ENCODE measurements around the gene SPRYD3. TPM values are rescaled to one million over a fixed set of nuclear protein-coding genes. Genes with fewer than 3 reads are reported as not detected.

Gene SPRYD3
- total RNA-seq, 1 experiment from 2014 or later = 18.5 TPM

DNA sequence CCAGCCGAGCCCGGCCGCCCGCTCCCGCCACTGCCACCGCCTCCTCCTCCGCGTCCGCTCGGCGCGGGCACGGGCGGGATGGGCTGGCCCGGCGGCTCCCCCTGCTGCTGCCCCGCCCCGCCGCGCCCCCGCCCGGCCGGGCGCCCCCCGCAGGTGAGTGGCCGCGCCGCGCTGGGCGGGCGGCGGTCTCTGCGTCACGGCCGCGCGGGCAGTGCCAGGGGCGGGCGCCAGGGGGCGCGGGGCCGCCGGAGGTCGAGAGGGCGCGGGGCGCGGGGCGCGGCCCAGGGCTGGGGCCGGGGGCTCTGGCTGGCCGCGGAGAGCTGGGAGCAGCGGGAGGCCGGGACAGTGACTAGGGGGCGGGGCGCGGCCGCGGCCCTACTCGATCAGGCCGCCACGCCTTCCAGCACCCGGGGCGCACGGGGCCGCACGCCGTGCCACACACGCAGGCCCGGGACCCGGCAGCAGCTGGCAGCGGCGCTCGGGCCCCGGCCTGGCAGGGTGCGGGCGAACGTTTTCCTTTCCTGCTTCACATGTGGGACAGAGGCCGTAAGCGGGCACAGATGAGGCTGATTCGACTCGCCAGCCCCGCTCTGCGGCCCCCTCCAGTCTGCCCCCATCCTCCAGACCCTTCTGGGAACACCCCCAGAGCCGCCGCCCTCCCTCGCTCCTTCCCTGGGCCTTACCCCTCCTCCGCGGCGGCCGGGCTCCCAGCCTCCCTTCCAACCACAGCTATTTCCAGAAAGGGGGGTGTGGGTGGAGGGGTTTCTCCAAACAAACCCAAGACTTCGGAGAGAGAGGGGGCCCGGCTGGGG is 31.8 kb downstream of the SPRYD3 start:
- Histone ChIP-seq H3K36me3 (ENCODE audit: low read depth, low read length) (no peaks in the 10 kb centered on the region), H3K4me1 (ENCODE audit: insufficient read depth, low read length) (peaks cover 60% of the 10 kb centered on the region), H3K4me2 (ENCODE audit: low read length) (peak overlapping the region; percentile 90), H2AFZ (ENCODE audit: low read length) (peak overlapping the region; percentile 47), H3K4me3 (ENCODE audit: low read length) (peak overlapping the region; percentile 71), H3K27me3 (ENCODE audit: low read length) (no peaks in the 10 kb centered on the region), H3K9me3 (ENCODE audit: low read length) (no peaks in the 10 kb centered on the region), H4K20me1 (ENCODE audit: low read length) (no peaks in the 10 kb centered on the region), H3F3A (ENCODE audit: low read length, unreplicated experiment) (peaks cover 5% of the 10 kb centered on the region), H3K79me2 (ENCODE audit: low read length) (peaks cover 26% of the 10 kb centered on the region), H3K9me2 (replicated peaks; ENCODE audit: low read length) (no peaks in the 10 kb centered on the region), H3K9ac (ENCODE audit: low read length) (peak overlapping the region; percentile 60), H3K27ac (ENCODE audit: low read length) (peak overlapping the region; percentile 55)
- no TSS peak for BruUV-seq (replicated peaks)
- TF ChIP-seq EZH2phosphoT487 (IDR thresholded peaks at IDR 0.05; ENCODE audit: borderline replicate concordance, low read length) (no peak), EZH2 (IDR thresholded peaks at IDR 0.05; ENCODE audit: low read length, unreplicated experiment) (no peak)
- TF ChIP-seq, protein P1, sequence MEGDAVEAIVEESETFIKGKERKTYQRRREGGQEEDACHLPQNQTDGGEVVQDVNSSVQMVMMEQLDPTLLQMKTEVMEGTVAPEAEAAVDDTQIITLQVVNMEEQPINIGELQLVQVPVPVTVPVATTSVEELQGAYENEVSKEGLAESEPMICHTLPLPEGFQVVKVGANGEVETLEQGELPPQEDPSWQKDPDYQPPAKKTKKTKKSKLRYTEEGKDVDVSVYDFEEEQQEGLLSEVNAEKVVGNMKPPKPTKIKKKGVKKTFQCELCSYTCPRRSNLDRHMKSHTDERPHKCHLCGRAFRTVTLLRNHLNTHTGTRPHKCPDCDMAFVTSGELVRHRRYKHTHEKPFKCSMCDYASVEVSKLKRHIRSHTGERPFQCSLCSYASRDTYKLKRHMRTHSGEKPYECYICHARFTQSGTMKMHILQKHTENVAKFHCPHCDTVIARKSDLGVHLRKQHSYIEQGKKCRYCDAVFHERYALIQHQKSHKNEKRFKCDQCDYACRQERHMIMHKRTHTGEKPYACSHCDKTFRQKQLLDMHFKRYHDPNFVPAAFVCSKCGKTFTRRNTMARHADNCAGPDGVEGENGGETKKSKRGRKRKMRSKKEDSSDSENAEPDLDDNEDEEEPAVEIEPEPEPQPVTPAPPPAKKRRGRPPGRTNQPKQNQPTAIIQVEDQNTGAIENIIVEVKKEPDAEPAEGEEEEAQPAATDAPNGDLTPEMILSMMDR (conservative IDR thresholded peaks at IDR 0.05; ENCODE audit: low read depth, low read length) = no peak
- intact Hi-C loops (cut with micrococcal nuclease) = loop anchor here (2.0 kb wide), 1 partner anchor 41 kb away; the partner anchor contains the start of gene EIF4B
- ChIA-PET POLR2A (ENCODE audit: unreplicated experiment) (interaction anchor here (0.5 to 0.6 kb wide), 2 partner anchors 34 to 144 kb away, joined by 5 to 23 read pairs; no protein-coding TSS in a partner anchor), CTCF (interaction anchor here (0.5 to 2.2 kb wide), 4 partner anchors 14 to 274 kb away, joined by 5 to 13 read pairs (median 5); no protein-coding TSS in a partner anchor)
- ATAC-seq = peak; percentile 38
- peak; percentile 73 for DNase-seq

DNA sequence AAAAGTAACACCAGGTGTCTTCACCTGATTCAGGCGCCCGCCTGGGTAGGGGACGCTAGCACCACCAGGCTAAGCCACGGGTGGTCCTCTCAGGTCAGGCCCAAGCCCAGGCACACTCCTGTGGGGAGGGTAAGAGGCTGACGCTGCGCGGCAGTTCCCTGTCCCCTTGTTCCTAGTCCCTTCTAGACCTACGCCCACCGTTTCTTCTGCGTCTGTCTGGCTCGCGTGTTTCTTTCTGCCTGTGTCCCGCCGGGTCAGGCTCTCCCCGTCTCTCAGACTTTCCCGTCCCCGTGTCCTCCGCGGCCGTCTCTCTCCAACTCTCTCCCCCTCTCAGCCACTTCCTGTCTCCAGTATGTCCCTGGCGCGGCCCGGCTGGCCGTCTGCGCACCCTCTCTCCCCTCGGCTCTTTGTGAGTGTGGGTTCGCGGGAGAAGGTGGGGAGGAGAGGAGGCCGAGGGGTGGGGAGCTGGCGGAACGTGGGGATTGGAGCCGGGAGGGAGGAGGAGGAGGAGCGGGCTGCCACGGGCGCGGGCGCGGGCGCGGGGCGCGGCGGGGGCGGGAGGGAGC is 32.5 kb downstream of the SPRYD3 start:
- H3K9me3 ChIP-seq (ENCODE audit: low read length) = no peaks in the 10 kb centered on the region
- H3K4me2 ChIP-seq (ENCODE audit: low read length) = peak overlapping the region; percentile 90
- intact Hi-C loops (cut with micrococcal nuclease) = loop anchor here (2.0 kb wide), 1 partner anchor 40 kb away; the partner anchor contains the start of gene EIF4B
- DNase-seq = no peak
- H3F3A ChIP-seq (ENCODE audit: low read length, unreplicated experiment) = peaks cover 5% of the 10 kb centered on the region
- H3K4me3 ChIP-seq (ENCODE audit: low read length) = peak overlapping the region; percentile 71
- H2AFZ ChIP-seq (ENCODE audit: low read length) = peak overlapping the region; percentile 71
- ATAC-seq = peak; percentile 45
- no peaks in the 10 kb centered on the region for H3K9me2 ChIP-seq (replicated peaks; ENCODE audit: low read length)
- POLR2A ChIA-PET (ENCODE audit: unreplicated experiment) = interaction anchor here (0.6 kb wide), 1 partner anchor 143 kb away, joined by 23 read pairs; no protein-coding TSS in a partner anchor
- CTCF ChIA-PET = interaction anchor here (0.5 to 2.2 kb wide), 2 partner anchors 15 to 273 kb away, joined by 5 to 13 read pairs; no protein-coding TSS in a partner anchor
- H4K20me1 ChIP-seq (ENCODE audit: low read length) = no peaks in the 10 kb centered on the region
- H3K9ac ChIP-seq (ENCODE audit: low read length) = peak overlapping the region; percentile 53
- TF ChIP-seq EZH2phosphoT487 (IDR thresholded peaks at IDR 0.05; ENCODE audit: borderline replicate concordance, low read length) (no peak), EZH2 (IDR thresholded peaks at IDR 0.05; ENCODE audit: low read length, unreplicated experiment) (no peak)
- TF ChIP-seq, protein P1 (conservative IDR thresholded peaks at IDR 0.05; ENCODE audit: low read depth, low read length) = no peak
- peaks cover 19% of the 10 kb centered on the region for H3K79me2 ChIP-seq (ENCODE audit: low read length)
- H3K4me1 ChIP-seq (ENCODE audit: insufficient read depth, low read length) = peaks cover 53% of the 10 kb centered on the region
- no peaks in the 10 kb centered on the region for H3K27me3 ChIP-seq (ENCODE audit: low read length)
- no peaks in the 10 kb centered on the region for H3K36me3 ChIP-seq (ENCODE audit: low read depth, low read length)
- peak overlapping the region; percentile 37 for H3K27ac ChIP-seq (ENCODE audit: low read length)
- BruUV-seq (replicated peaks) = TSS peak; percentile 78

Data from PC-3 (cell line).